HEK293 (cell line): ENCODE data around the gene ACSM4.

Source experiments
- CTCF ChIA-PET: fragments of 350-600 bp; formaldehyde crosslinking; extraction: SDS; loops from one replicate; lab custom pipeline; 2021; ENCODE audit warnings: antibody characterized with exemption; lab: Yijun Ruan, JAX
- POLR2A ChIA-PET: fragments of 300-600 bp; formaldehyde crosslinking; extraction: SDS; loops from one replicate; lab custom pipeline; 2020; ENCODE audit warnings: antibody characterized with exemption, inconsistent platforms; lab: Yijun Ruan, JAX
- H3K27ac ChIP-seq: fragments of 200-500 bp; sonication (Bioruptor generic); 2 replicates; pipeline ENCODE4 v1.5.1; 2014; ENCODE audit warnings: low read depth, low read length, control low read depth, inconsistent platforms; ENCODE audit errors: extremely low read depth
- H3K36me3 ChIP-seq, 2 experiments: fragments of 200-500 bp in 1 of 2; sonication (Bioruptor generic) in 1 of 2; 1 replicate in 1 of 2; 2 replicates in 1 of 2; pipeline ENCODE4 v1.5.1; 2014 to 2017; ENCODE audit warnings: inconsistent platforms in 2 of 2, low read length in 2 of 2; ENCODE audit not compliant: control insufficient read depth in 2 of 2, insufficient read depth in 1 of 2
- H3K4me1 ChIP-seq: fragments of 200-500 bp; sonication (Bioruptor generic); 2 replicates; pipeline ENCODE4 v1.5.1; 2014; ENCODE audit warnings: mild to moderate bottlenecking, low read length, inconsistent platforms; ENCODE audit not compliant: control insufficient read depth, insufficient read depth
- H3K4me3 ChIP-seq: 2 replicates; pipeline ENCODE4 v1.5.1; 2011; ENCODE audit warnings: low read depth, mild to moderate bottlenecking, control low read depth, low read length, moderate library complexity
- H3K9me3 ChIP-seq: fragments of 200-500 bp; sonication (Bioruptor generic); 2 replicates; pipeline ENCODE4 v1.5.1; 2014; ENCODE audit warnings: low read depth, low read length, inconsistent platforms; ENCODE audit not compliant: control insufficient read depth, insufficient read depth
- HOXC10 ChIP-seq: sonication (generic); formaldehyde crosslinking; IDR thresholded peaks from 2 replicates; pipeline ENCODE4 v1.8.1; 2023; ENCODE audit warnings: mild to moderate bottlenecking, missing genetic modification reagents
- OVOL3 ChIP-seq: fragments of 450-650 bp; formaldehyde crosslinking; IDR thresholded peaks from 2 replicates; pipeline ENCODE4 v1.5.1; 2016; ENCODE audit warnings: missing biosample characterization, missing genetic modification characterization
- REPIN1 ChIP-seq: fragments of 450-650 bp; formaldehyde crosslinking; IDR thresholded peaks from 2 replicates; pipeline ENCODE4 v1.5.1; 2017; ENCODE audit warnings: missing biosample characterization, missing genetic modification characterization, low read depth
- ZBTB7A ChIP-seq: fragments of 450-650 bp; formaldehyde crosslinking; IDR thresholded peaks from 2 replicates; pipeline ENCODE4 v1.5.1; 2016; ENCODE audit warnings: low read depth, missing biosample characterization, missing genetic modification characterization
- ZNF138 ChIP-seq: fragments of 450-650 bp; formaldehyde crosslinking; IDR thresholded peaks from 2 replicates; pipeline ENCODE4 v1.5.1; 2016; ENCODE audit warnings: missing biosample characterization, missing genetic modification characterization, borderline replicate concordance
- ZNF221 ChIP-seq: fragments of 450-650 bp; formaldehyde crosslinking; IDR thresholded peaks from 2 replicates; pipeline ENCODE4 v1.5.1; 2017; ENCODE audit warnings: missing biosample characterization, missing genetic modification characterization, borderline replicate concordance
- ZNF23 ChIP-seq: fragments of 450-650 bp; formaldehyde crosslinking; IDR thresholded peaks from 2 replicates; pipeline ENCODE4 v1.5.1; 2016; ENCODE audit warnings: missing biosample characterization, missing genetic modification characterization, borderline replicate concordance
- ZNF239 ChIP-seq: fragments of 450-650 bp; formaldehyde crosslinking; IDR thresholded peaks from 2 replicates; pipeline ENCODE4 v1.5.1; 2016; ENCODE audit warnings: missing biosample characterization, missing genetic modification characterization
- ZNF292 ChIP-seq: fragments of 450-650 bp; formaldehyde crosslinking; IDR thresholded peaks from 2 replicates; pipeline ENCODE4 v1.5.1; 2016; ENCODE audit warnings: low read depth, missing biosample characterization, missing genetic modification characterization, borderline replicate concordance
- ZNF404 ChIP-seq: fragments of 450-650 bp; formaldehyde crosslinking; IDR thresholded peaks from 2 replicates; pipeline ENCODE4 v1.5.1; 2017; ENCODE audit warnings: missing biosample characterization, missing genetic modification characterization
- ZNF623 ChIP-seq: fragments of 450-650 bp; formaldehyde crosslinking; IDR thresholded peaks from 2 replicates; pipeline ENCODE4 v1.5.1; 2016; ENCODE audit warnings: missing biosample characterization, missing genetic modification characterization
- ZNF660 ChIP-seq: fragments of 450-650 bp; IDR thresholded peaks from 2 replicates; pipeline ENCODE4 v1.5.1; 2018; ENCODE audit warnings: missing biosample characterization, mild to moderate bottlenecking, missing genetic modification characterization
- ZNF76 ChIP-seq: fragments of 450-650 bp; formaldehyde crosslinking; IDR thresholded peaks from 2 replicates; pipeline ENCODE4; 2016; ENCODE audit warnings: low read depth, missing biosample characterization, missing genetic modification characterization, borderline replicate concordance
- ZNF768 ChIP-seq: fragments of 450-650 bp; formaldehyde crosslinking; IDR thresholded peaks from 2 replicates; pipeline ENCODE4 v1.5.1; 2018; ENCODE audit warnings: missing biosample characterization, mild to moderate bottlenecking, missing genetic modification characterization
- ZNF785 ChIP-seq: fragments of 450-650 bp; formaldehyde crosslinking; IDR thresholded peaks from 2 replicates; pipeline ENCODE4 v1.5.1; 2016; ENCODE audit warnings: missing biosample characterization, missing genetic modification characterization
- TF ChIP-seq, protein P1 (sequence below): fragments of 450-650 bp; formaldehyde crosslinking; IDR thresholded peaks from 2 replicates; pipeline ENCODE4 v1.5.1; 2016; ENCODE audit warnings: missing biosample characterization, missing genetic modification characterization, borderline replicate concordance
- TF ChIP-seq, protein P2 (sequence below): fragments of 450-650 bp; formaldehyde crosslinking; IDR thresholded peaks from 2 replicates; pipeline ENCODE4 v1.5.1; 2017; ENCODE audit warnings: missing biosample characterization, missing genetic modification characterization
- TF ChIP-seq, protein P3 (sequence below): fragments of 450-650 bp; formaldehyde crosslinking; IDR thresholded peaks from 2 replicates; pipeline ENCODE4 v1.5.1; 2016; ENCODE audit warnings: missing biosample characterization, missing genetic modification characterization
- TF ChIP-seq, protein P4 (sequence below): fragments of 450-650 bp; formaldehyde crosslinking; IDR thresholded peaks from 2 replicates; pipeline ENCODE4 v1.5.1; 2016; ENCODE audit warnings: missing biosample characterization, missing genetic modification characterization
- TF ChIP-seq, protein P5 (sequence below): fragments of 450-650 bp; formaldehyde crosslinking; IDR thresholded peaks from 2 replicates; pipeline ENCODE4 v1.5.1; 2016; ENCODE audit warnings: missing biosample characterization, missing genetic modification characterization
- TF ChIP-seq, protein P6 (sequence below): fragments of 450-650 bp; formaldehyde crosslinking; IDR thresholded peaks from 2 replicates; pipeline ENCODE4 v1.5.1; 2017; ENCODE audit warnings: missing biosample characterization, mild to moderate bottlenecking, missing genetic modification characterization, moderate library complexity
- TF ChIP-seq, protein P7 (sequence below): fragments of 450-650 bp; formaldehyde crosslinking; IDR thresholded peaks from 2 replicates; pipeline ENCODE4 v1.5.1; 2017; ENCODE audit warnings: missing biosample characterization, missing genetic modification characterization

Gene ACSM4

DNA sequence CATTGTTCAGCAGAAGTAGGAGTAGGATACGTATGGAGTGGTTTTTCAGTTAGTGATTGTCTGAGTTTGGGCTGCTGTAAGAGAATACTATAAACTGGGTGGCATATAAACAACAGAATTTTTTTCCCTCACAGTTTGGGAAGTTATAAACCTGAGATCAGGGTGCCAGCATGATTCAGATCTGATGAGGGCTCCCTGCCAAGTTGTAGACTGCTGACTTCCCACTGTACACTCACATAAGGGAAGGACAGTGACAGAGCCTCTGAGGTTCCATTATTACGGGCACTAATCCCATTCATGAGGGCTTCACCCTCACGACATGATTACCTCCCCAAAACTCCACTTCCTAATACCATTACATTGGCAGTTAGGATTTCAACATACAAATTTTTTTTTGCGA lies 50.7 kb downstream of the ACSM4 start:
- H3K27ac ChIP-seq, result no peak overlapping the region
- ChIA-PET POLR2A (no interaction called here), CTCF (interaction anchor here (0.6 kb wide), 1 partner anchor 287 kb away, joined by 3 read pairs; no protein-coding TSS in a partner anchor)
- H3K36me3 ChIP-seq, result no peaks in the 10 kb centered on the region
- H3K4me3 ChIP-seq, result no peak overlapping the region
- no peaks in the 10 kb centered on the region for H3K9me3 ChIP-seq
- TF ChIP-seq ZNF292 (tag by site-specific recombination), result no peak
- TF ChIP-seq ZNF76 (tag by site-specific recombination), result no peak
- no peak for TF ChIP-seq ZNF768
- TF ChIP-seq, protein P1, sequence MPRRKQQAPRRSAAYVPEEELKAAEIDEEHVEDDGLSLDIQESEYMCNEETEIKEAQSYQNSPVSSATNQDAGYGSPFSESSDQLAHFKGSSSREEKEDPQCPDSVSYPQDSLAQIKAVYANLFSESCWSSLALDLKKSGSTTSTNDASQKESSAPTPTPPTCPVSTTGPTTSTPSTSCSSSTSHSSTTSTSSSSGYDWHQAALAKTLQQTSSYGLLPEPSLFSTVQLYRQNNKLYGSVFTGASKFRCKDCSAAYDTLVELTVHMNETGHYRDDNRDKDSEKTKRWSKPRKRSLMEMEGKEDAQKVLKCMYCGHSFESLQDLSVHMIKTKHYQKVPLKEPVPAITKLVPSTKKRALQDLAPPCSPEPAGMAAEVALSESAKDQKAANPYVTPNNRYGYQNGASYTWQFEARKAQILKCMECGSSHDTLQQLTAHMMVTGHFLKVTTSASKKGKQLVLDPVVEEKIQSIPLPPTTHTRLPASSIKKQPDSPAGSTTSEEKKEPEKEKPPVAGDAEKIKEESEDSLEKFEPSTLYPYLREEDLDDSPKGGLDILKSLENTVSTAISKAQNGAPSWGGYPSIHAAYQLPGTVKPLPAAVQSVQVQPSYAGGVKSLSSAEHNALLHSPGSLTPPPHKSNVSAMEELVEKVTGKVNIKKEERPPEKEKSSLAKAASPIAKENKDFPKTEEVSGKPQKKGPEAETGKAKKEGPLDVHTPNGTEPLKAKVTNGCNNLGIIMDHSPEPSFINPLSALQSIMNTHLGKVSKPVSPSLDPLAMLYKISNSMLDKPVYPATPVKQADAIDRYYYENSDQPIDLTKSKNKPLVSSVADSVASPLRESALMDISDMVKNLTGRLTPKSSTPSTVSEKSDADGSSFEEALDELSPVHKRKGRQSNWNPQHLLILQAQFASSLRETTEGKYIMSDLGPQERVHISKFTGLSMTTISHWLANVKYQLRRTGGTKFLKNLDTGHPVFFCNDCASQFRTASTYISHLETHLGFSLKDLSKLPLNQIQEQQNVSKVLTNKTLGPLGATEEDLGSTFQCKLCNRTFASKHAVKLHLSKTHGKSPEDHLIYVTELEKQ (tag by site-specific recombination), result no peak
- no peak for TF ChIP-seq ZNF138
- no peak for TF ChIP-seq ZNF785
- TF ChIP-seq, protein P2, sequence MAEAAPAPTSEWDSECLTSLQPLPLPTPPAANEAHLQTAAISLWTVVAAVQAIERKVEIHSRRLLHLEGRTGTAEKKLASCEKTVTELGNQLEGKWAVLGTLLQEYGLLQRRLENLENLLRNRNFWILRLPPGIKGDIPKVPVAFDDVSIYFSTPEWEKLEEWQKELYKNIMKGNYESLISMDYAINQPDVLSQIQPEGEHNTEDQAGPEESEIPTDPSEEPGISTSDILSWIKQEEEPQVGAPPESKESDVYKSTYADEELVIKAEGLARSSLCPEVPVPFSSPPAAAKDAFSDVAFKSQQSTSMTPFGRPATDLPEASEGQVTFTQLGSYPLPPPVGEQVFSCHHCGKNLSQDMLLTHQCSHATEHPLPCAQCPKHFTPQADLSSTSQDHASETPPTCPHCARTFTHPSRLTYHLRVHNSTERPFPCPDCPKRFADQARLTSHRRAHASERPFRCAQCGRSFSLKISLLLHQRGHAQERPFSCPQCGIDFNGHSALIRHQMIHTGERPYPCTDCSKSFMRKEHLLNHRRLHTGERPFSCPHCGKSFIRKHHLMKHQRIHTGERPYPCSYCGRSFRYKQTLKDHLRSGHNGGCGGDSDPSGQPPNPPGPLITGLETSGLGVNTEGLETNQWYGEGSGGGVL (tag by site-specific recombination), result no peak
- no peak for TF ChIP-seq ZBTB7A (tag by site-specific recombination)
- TF ChIP-seq ZNF404 (tag by site-specific recombination), result no peak
- TF ChIP-seq, protein P3, sequence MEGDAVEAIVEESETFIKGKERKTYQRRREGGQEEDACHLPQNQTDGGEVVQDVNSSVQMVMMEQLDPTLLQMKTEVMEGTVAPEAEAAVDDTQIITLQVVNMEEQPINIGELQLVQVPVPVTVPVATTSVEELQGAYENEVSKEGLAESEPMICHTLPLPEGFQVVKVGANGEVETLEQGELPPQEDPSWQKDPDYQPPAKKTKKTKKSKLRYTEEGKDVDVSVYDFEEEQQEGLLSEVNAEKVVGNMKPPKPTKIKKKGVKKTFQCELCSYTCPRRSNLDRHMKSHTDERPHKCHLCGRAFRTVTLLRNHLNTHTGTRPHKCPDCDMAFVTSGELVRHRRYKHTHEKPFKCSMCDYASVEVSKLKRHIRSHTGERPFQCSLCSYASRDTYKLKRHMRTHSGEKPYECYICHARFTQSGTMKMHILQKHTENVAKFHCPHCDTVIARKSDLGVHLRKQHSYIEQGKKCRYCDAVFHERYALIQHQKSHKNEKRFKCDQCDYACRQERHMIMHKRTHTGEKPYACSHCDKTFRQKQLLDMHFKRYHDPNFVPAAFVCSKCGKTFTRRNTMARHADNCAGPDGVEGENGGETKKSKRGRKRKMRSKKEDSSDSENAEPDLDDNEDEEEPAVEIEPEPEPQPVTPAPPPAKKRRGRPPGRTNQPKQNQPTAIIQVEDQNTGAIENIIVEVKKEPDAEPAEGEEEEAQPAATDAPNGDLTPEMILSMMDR (tag by site-specific recombination), result no peak
- no peak for TF ChIP-seq REPIN1 (tag by site-specific recombination)
- TF ChIP-seq, protein P4, sequence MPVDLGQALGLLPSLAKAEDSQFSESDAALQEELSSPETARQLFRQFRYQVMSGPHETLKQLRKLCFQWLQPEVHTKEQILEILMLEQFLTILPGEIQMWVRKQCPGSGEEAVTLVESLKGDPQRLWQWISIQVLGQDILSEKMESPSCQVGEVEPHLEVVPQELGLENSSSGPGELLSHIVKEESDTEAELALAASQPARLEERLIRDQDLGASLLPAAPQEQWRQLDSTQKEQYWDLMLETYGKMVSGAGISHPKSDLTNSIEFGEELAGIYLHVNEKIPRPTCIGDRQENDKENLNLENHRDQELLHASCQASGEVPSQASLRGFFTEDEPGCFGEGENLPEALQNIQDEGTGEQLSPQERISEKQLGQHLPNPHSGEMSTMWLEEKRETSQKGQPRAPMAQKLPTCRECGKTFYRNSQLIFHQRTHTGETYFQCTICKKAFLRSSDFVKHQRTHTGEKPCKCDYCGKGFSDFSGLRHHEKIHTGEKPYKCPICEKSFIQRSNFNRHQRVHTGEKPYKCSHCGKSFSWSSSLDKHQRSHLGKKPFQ (tag by site-specific recombination), result no peak
- TF ChIP-seq, protein P5, sequence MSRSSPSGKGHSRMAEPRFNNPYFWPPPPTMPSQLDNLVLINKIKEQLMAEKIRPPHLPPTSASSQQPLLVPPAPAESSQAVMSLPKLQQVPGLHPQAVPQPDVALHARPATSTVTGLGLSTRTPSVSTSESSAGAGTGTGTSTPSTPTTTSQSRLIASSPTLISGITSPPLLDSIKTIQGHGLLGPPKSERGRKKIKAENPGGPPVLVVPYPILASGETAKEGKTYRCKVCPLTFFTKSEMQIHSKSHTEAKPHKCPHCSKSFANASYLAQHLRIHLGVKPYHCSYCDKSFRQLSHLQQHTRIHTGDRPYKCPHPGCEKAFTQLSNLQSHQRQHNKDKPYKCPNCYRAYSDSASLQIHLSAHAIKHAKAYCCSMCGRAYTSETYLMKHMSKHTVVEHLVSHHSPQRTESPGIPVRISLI (tag by site-specific recombination), result no peak
- TF ChIP-seq OVOL3 (tag by site-specific recombination), result no peak
- no peak for TF ChIP-seq ZNF239 (tag by site-specific recombination)
- no peak for TF ChIP-seq HOXC10 (CRISPR knock-in tag)
- H3K4me1 ChIP-seq, result no peaks in the 10 kb centered on the region

DNA sequence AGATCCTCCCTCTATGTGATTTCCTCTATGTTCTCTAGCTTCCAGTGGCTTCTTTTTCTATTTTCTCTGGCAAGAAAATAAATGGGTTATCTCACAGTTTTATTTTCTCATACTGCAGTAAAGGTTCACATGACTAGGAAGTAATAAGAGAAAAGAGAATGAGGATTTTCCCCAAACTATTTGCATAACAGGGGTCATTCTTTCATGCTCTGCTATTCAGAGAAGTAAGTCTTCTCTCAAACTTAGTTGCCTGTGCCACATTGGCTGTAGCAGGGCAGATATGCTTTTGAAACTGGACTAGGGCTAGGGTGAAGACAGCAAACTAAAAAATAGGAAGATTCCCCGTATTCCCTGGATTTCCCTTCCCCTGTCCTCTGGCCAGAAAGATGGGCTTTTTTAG lies 57.4 kb downstream of the ACSM4 start:
- H3K27ac ChIP-seq, result no peak overlapping the region
- no peaks in the 10 kb centered on the region for H3K36me3 ChIP-seq
- H3K4me1 ChIP-seq, result no peaks in the 10 kb centered on the region
- ChIA-PET POLR2A (no interaction called here), CTCF (no interaction called here)
- H3K9me3 ChIP-seq, result no peaks in the 10 kb centered on the region
- no peak overlapping the region for H3K4me3 ChIP-seq
- TF ChIP-seq, protein P6, sequence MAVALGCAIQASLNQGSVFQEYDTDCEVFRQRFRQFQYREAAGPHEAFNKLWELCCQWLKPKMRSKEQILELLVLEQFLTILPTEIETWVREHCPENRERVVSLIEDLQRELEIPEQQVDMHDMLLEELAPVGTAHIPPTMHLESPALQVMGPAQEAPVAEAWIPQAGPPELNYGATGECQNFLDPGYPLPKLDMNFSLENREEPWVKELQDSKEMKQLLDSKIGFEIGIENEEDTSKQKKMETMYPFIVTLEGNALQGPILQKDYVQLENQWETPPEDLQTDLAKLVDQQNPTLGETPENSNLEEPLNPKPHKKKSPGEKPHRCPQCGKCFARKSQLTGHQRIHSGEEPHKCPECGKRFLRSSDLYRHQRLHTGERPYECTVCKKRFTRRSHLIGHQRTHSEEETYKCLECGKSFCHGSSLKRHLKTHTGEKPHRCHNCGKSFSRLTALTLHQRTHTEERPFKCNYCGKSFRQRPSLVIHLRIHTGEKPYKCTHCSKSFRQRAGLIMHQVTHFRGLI (tag by site-specific recombination), result no peak
- TF ChIP-seq ZNF660 (no peak), REPIN1 (tag by site-specific recombination) (no peak), ZNF623 (tag by site-specific recombination) (no peak), ZNF221 (no peak), ZNF23 (tag by site-specific recombination) (no peak)
- TF ChIP-seq, protein P7, sequence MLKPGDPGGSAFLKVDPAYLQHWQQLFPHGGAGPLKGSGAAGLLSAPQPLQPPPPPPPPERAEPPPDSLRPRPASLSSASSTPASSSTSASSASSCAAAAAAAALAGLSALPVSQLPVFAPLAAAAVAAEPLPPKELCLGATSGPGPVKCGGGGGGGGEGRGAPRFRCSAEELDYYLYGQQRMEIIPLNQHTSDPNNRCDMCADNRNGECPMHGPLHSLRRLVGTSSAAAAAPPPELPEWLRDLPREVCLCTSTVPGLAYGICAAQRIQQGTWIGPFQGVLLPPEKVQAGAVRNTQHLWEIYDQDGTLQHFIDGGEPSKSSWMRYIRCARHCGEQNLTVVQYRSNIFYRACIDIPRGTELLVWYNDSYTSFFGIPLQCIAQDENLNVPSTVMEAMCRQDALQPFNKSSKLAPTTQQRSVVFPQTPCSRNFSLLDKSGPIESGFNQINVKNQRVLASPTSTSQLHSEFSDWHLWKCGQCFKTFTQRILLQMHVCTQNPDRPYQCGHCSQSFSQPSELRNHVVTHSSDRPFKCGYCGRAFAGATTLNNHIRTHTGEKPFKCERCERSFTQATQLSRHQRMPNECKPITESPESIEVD (tag by site-specific recombination), result no peak
